H1 (cell line): Measurements from ENCODE around the gene XK. TPM values are rescaled to one million over a fixed set of nuclear protein-coding genes. Genes with fewer than 3 reads are reported as not detected.

Source experiments
- CTCF ChIA-PET: fragments of 300-600 bp; sonication (Branson Sonifier 250); formaldehyde crosslinking; loops from one replicate; lab custom pipeline; 2021; ENCODE audit not compliant: partially characterized antibody; lab: Charles Lee
- POLR2A ChIA-PET: fragments of 300-600 bp; sonication (Branson Sonifier 250); formaldehyde crosslinking; loops from one replicate; lab custom pipeline; 2021; ENCODE audit warnings: inconsistent platforms; ENCODE audit not compliant: partially characterized antibody; lab: Charles Lee
- DNase-seq, 2 experiments: peaks; one replicate each; pipeline versions ENCODE4 v3.0.0 to v3.0.0-alpha.2; 2010 to 2022; ENCODE audit warnings: low spot score in 2 of 2, low read depth in 1 of 2, mixed read lengths in 1 of 2
- FAIRE-seq: peaks from 2 replicates; lab custom pipeline; 2011; peaks lifted over from hg19 to GRCh38; lab: Jason Lieb, UNC
- H2AFZ ChIP-seq: 2 replicates; pipeline ENCODE4 v1.8.1; 2012; ENCODE audit warnings: low read length, inconsistent platforms
- H2AK5ac ChIP-seq: 2 replicates; pipeline ENCODE4 v1.6.1; 2013; ENCODE audit warnings: low read depth, low read length
- H2BK120ac ChIP-seq: replicated peaks from 2 replicates; pipeline ENCODE3; 2013; ENCODE audit warnings: low read depth, low read length, inconsistent platforms
- H2BK12ac ChIP-seq: 2 replicates; pipeline ENCODE4 v1.6.1; 2013; ENCODE audit warnings: low read depth, low read length
- H2BK15ac ChIP-seq: 2 replicates; pipeline ENCODE4 v1.6.1; 2013; ENCODE audit warnings: low read length
- H2BK20ac ChIP-seq: 2 replicates; pipeline ENCODE4 v1.6.1; 2013; ENCODE audit warnings: low read length
- H2BK5ac ChIP-seq: 2 replicates; pipeline ENCODE4 v1.6.1; 2013; ENCODE audit warnings: low read depth, low read length
- H3K14ac ChIP-seq: 2 replicates; pipeline ENCODE4 v1.6.1; 2013; ENCODE audit warnings: inconsistent platforms; ENCODE audit not compliant: insufficient read length
- H3K18ac ChIP-seq: 2 replicates; pipeline ENCODE4 v1.6.1; 2013; ENCODE audit warnings: low read length; ENCODE audit errors: extremely low read depth
- H3K23ac ChIP-seq: 2 replicates; pipeline ENCODE4 v1.6.1; 2013; ENCODE audit warnings: inconsistent platforms; ENCODE audit not compliant: insufficient read length
- H3K23me2 ChIP-seq: 2 replicates; pipeline ENCODE4 v1.6.1; 2013; ENCODE audit warnings: low read depth, low read length
- H3K27ac ChIP-seq: 2 replicates; pipeline ENCODE4 v1.6.1; 2011; ENCODE audit warnings: low read depth, low read length, inconsistent platforms
- H3K27me3 ChIP-seq, 4 experiments: replicated peaks in 1 of 4; 1 replicate in 1 of 4; 2 replicates in 3 of 4; pipeline versions ENCODE4 v1.6.1 to v1.8.1; 2011 to 2013; ENCODE audit warnings: low read length in 3 of 4, mild to moderate bottlenecking in 3 of 4, inconsistent platforms in 2 of 4, mixed read lengths in 2 of 4, moderate library complexity in 1 of 4; ENCODE audit not compliant: control insufficient read depth in 3 of 4, insufficient read depth in 3 of 4; ENCODE audit errors: extremely low read depth in 1 of 4
- H3K36me3 ChIP-seq, 4 experiments: 2 replicates each; pipeline versions ENCODE4 v1.6.1 to v1.8.1; 2011 to 2013; ENCODE audit warnings: mild to moderate bottlenecking in 4 of 4, low read length in 3 of 4, moderate library complexity in 2 of 4, control low read depth in 1 of 4, inconsistent platforms in 1 of 4; ENCODE audit not compliant: insufficient read depth in 4 of 4, control insufficient read depth in 2 of 4
- H3K4ac ChIP-seq: replicated peaks from 2 replicates; pipeline ENCODE3; 2013; ENCODE audit warnings: low read length, low read depth, mixed read lengths, inconsistent platforms; ENCODE audit not compliant: insufficient read length
- H3K4me1 ChIP-seq, 4 experiments: replicated peaks in 1 of 4; 1 replicate in 1 of 4; 2 replicates in 3 of 4; pipeline versions ENCODE4 v1.6.1 to v1.8.1; 2011 to 2013; ENCODE audit warnings: low read length in 3 of 4, inconsistent platforms in 2 of 4, mixed read lengths in 1 of 4; ENCODE audit not compliant: insufficient read depth in 4 of 4, control insufficient read depth in 3 of 4
- H3K4me2 ChIP-seq, 2 experiments: 2 replicates each; pipeline versions ENCODE4 v1.6.1 to v1.8.1; 2011 to 2013; ENCODE audit warnings: low read depth in 2 of 2, low read length in 2 of 2, control low read depth in 1 of 2, inconsistent platforms in 1 of 2, mild to moderate bottlenecking in 1 of 2; ENCODE audit not compliant: insufficient read depth in 1 of 2
- H3K4me3 ChIP-seq, 4 experiments: fragments of 200-600, 300-600 bp in 1 of 4; sonication (generic), shearing (Covaris generic), sonication (Bioruptor Twin) in 1 of 4; 2 replicates each; pipeline versions ENCODE4 v1.5.1 to v1.8.1; 2011 to 2016; ENCODE audit warnings: low read length in 4 of 4, low read depth in 3 of 4, control low read depth in 2 of 4, inconsistent platforms in 2 of 4, mild to moderate bottlenecking in 2 of 4, mixed read lengths in 1 of 4, moderate library complexity in 1 of 4; ENCODE audit not compliant: insufficient read depth in 2 of 4; ENCODE audit errors: extremely low read depth in 1 of 4
- H3K56ac ChIP-seq: replicated peaks from 2 replicates; pipeline ENCODE3; 2013; ENCODE audit warnings: low read depth, mild to moderate bottlenecking, mixed read lengths, low read length, inconsistent platforms; ENCODE audit not compliant: insufficient read length
- H3K79me1 ChIP-seq: 2 replicates; pipeline ENCODE4 v1.6.1; 2013; ENCODE audit warnings: low read depth, low read length, control low read depth
- H3K79me2 ChIP-seq, 2 experiments: 2 replicates each; pipeline versions ENCODE4 v1.6.1 to v1.8.1; 2012 to 2013; ENCODE audit warnings: low read length in 2 of 2, mild to moderate bottlenecking in 2 of 2, inconsistent platforms in 1 of 2; ENCODE audit not compliant: insufficient read depth in 2 of 2, control insufficient read depth in 1 of 2
- H3K9ac ChIP-seq, 4 experiments: replicated peaks in 1 of 4; 1 replicate in 1 of 4; 2 replicates in 3 of 4; pipeline versions ENCODE4 v1.6.1 to v1.8.1; 2011 to 2013; ENCODE audit warnings: low read depth in 3 of 4, low read length in 3 of 4, control low read depth in 2 of 4, mild to moderate bottlenecking in 2 of 4, moderate library complexity in 2 of 4, inconsistent platforms in 1 of 4; ENCODE audit errors: extremely low read depth in 1 of 4
- H3K9me3 ChIP-seq, 2 experiments: 2 replicates each; pipeline versions ENCODE4 v1.6.1 to v1.8.1; 2012 to 2013; ENCODE audit warnings: mild to moderate bottlenecking in 2 of 2, moderate library complexity in 2 of 2, control low read depth in 1 of 2, inconsistent platforms in 1 of 2, low read depth in 1 of 2, low read length in 1 of 2, mixed read lengths in 1 of 2; ENCODE audit not compliant: insufficient read depth in 2 of 2
- H4K20me1 ChIP-seq, 2 experiments: replicated peaks in 1 of 2; 2 replicates each; pipeline versions ENCODE3 to v1.8.1; 2011 to 2013; ENCODE audit warnings: inconsistent platforms in 2 of 2, low read length in 2 of 2, mild to moderate bottlenecking in 1 of 2; ENCODE audit not compliant: insufficient read depth in 2 of 2, control insufficient read depth in 1 of 2
- H4K5ac ChIP-seq: 2 replicates; pipeline ENCODE4 v1.6.1; 2013; ENCODE audit warnings: low read length, low read depth, mixed read lengths, inconsistent platforms; ENCODE audit not compliant: insufficient read length
- H4K8ac ChIP-seq: 2 replicates; pipeline ENCODE4 v1.8.0; 2013; ENCODE audit warnings: mild to moderate bottlenecking, moderate library complexity, low read length, inconsistent platforms; ENCODE audit not compliant: insufficient read depth; ENCODE audit errors: extremely low read depth
- H4K91ac ChIP-seq: replicated peaks from 2 replicates; pipeline ENCODE3; 2013; ENCODE audit warnings: low read length, mixed read lengths, inconsistent platforms; ENCODE audit not compliant: insufficient read length
- BACH1 ChIP-seq: IDR thresholded peaks from 2 replicates; pipeline ENCODE4 v1.6.1; 2012; ENCODE audit warnings: low read length, improper control_type of control experiment
- CBX8 ChIP-seq: fragments of 300-800, 300-1000 bp; sonication (generic); IDR thresholded peaks from 2 replicates; pipeline ENCODE4 v1.7.1; 2016; ENCODE audit warnings: low read depth, low read length, borderline replicate concordance
- RNF2 ChIP-seq: fragments of 200-900, 300-1000 bp; sonication (generic); IDR thresholded peaks from 2 replicates; pipeline ENCODE4 v1.7.1; 2016; ENCODE audit warnings: borderline replicate concordance, low read depth, mild to moderate bottlenecking, antibody characterized with exemption, low read length; ENCODE audit not compliant: poor library complexity, severe bottlenecking; ENCODE audit errors: missing control alignments
- SP1 ChIP-seq: IDR thresholded peaks from 2 replicates; pipeline ENCODE4 v1.6.1; 2011; ENCODE audit warnings: low read depth, low read length
- SP2 ChIP-seq: IDR thresholded peaks from 2 replicates; pipeline ENCODE4 v1.6.1; 2012; ENCODE audit warnings: mild to moderate bottlenecking, low read length, inconsistent platforms
- YY1 ChIP-seq: IDR thresholded peaks from 2 replicates; pipeline ENCODE4 v1.6.1; 2011; ENCODE audit warnings: low read depth, mild to moderate bottlenecking, low read length
- WGBS, 2 experiments: shearing (Covaris generic) in 1 of 2; methylation state at CpG; one replicate each; pipeline versions ENCODE4 v1.1.6 to v1.1.7; 2013 to 2015; ENCODE audit warnings: low lambda C conversion rate in 2 of 2, mixed read lengths in 2 of 2, inconsistent platforms in 1 of 2, low coverage in 1 of 2, missing lambda C conversion rate in 1 of 2; ENCODE audit not compliant: insufficient replicate concordance in 2 of 2, insufficient coverage in 1 of 2, insufficient read length in 1 of 2; ENCODE audit errors: extremely low coverage in 1 of 2, missing lambda C conversion rate in 1 of 2; 5-methylcytosine and 5-hydroxymethylcytosine counted together
- polyA plus RNA-seq, 7 experiments: library from polyadenylated mRNA; depleted of rRNA in 3 of 7; stranded (reverse) in 5 of 7; unstranded in 2 of 7; fragments of >200 nt in 5 of 7; fragments of 200-250 nt in 2 of 7; gene quantifications; 1 replicate in 5 of 7; 2 replicates in 1 of 7; 4 replicates in 1 of 7; pipeline versions ENCODE4 v1.2.1 to v1.2.3, GENCODE V29; 2011 to 2013; ENCODE audit warnings: missing spikeins in 2 of 7, mixed read lengths in 2 of 7
- total RNA-seq: library from RNA; stranded (reverse); fragmentation: NEBNext Ultra II Directional; extraction: Animal tissue kit (Norgen Biotek cat#: 25700); gene quantifications from 2 replicates; pipeline ENCODE4 v1.2.1, GENCODE V29; 2021

XK gene
- total and polyA plus RNA-seq, 2 of the 8 experiments (the other 6 are each of a cell fraction or from before 2014, with no cell fraction given) = 0.76 to 0.84 TPM

DNA sequence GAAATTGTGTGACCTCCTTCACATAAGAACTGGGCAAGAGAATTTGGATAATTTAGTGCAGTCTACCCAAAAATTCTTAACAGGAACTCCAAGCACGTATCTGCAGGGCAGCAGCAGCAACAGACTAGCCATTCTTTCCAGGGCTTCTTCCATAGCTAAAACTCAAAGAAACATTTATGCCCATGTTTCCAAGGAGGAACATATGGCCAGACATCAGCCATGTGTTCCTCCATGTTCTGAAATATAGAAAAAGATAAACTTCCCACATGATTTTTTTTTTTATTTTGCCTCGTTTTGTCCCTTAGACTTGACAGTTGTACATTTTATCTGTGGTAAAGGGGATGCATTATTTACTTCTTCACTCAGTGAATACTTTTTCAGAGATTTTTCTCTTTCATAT is 66.7 kb downstream of the XK start:
- H3K4me3 ChIP-seq = no peak overlapping the region
- WGBS, 2 experiments = 100% methylated on average over 2 of the region's 2 CpGs; no CpG with 5 or more reads in 1 of the 2 experiments

More for the DNA sequence above, 66.7 kb downstream of the XK start:
- CTCF ChIA-PET = no interaction called here
- Histone ChIP-seq H3K79me2 (no peaks in the 10 kb centered on the region), H3K4me1 (no peaks in the 10 kb centered on the region), H2AFZ (no peak overlapping the region), H3K9me3 (no peaks in the 10 kb centered on the region), H2BK12ac (no peak overlapping the region), H4K20me1 (no peaks in the 10 kb centered on the region), H3K79me1 (no peaks in the 10 kb centered on the region), H2BK20ac (no peak overlapping the region), H3K4me2 (no peak overlapping the region), H2BK15ac (no peak overlapping the region), H3K36me3 (no peaks in the 10 kb centered on the region), H3K23me2 (no peaks in the 10 kb centered on the region), H4K91ac (no peak overlapping the region), H2BK5ac (no peak overlapping the region), H3K27me3 (no peaks in the 10 kb centered on the region), H4K8ac (no peak overlapping the region), H3K27ac (no peak overlapping the region), H3K9ac (no peak overlapping the region), H3K14ac (no peak overlapping the region), H2BK120ac (no peak overlapping the region), H3K4ac (no peak overlapping the region), H2AK5ac (no peak overlapping the region), H3K56ac (no peak overlapping the region), H3K18ac (no peak overlapping the region), H4K5ac (no peak overlapping the region), H3K23ac (no peak overlapping the region)
- TF ChIP-seq SP2 (no peak), RNF2 (no peak), YY1 (no peak), SP1 (no peak), BACH1 (no peak), CBX8 (no peak)
- FAIRE-seq = no peak
- no peak for DNase-seq
- POLR2A ChIA-PET = no interaction called here
